Hematopoietic multipotent progenitor cell (in vitro differentiated cells): ENCODE results near the gene NCKIPSD. TPM values are rescaled to one million over a fixed set of nuclear protein-coding genes. Genes with fewer than 3 reads are reported as not detected.

ENCODE experiments used
- DNase-seq, 3 donors: peaks; one replicate each; pipeline ENCODE4 v3.0.0-alpha.2; 2011 to 2015; ENCODE audit warnings: low read depth in 2 of 3, low spot score in 2 of 3
- total RNA-seq: library from RNA; depleted of rRNA; stranded (reverse); fragments of >200 nt; gene quantifications from one replicate; pipeline ENCODE4 v1.2.3, GENCODE V29; 2012

NCKIPSD gene
- total RNA-seq, 1 donor = 22.1 TPM

DNA sequence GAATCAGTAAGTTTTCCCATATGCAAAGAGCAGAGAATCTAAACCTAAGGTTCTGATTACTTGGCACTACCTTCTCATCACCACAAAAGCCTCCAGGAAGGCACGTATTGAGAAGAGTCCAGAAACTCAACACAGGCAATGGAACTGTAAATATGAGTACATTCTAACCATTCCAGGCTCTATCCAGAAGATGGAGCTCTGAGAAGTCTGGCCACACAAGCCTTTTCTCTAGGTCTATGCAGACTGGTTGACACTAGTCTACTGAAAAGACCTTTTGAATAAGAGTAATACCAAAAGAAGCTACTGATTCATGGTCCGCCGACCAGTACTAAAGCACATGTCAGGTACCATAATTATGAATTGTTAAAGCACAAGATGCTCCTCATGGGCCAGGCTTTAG, 12.2 kb upstream of the NCKIPSD start:
- DNase-seq = no peak

GRCh38 chr3:48696601-48697000, 10.9 kb upstream of the NCKIPSD start:
- DNase-seq = no peak

DNA sequence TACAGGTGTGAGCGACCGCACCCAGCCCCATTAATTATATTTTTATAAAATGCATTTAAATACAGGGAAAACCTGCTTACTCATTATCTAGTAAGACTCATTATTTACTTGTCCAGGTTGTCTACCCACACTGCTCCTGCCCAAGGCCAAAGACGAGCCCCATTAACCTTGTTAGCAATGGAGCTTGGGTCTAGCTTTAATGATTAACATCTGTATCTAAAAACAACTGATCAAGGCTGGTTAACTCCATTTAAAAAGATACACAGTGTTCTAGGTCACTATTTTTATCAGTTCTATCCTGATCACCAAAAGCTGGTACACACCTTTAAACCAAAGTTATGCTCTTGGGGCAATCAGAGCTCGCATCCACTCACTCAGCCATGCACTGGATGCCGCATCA, 10.4 kb upstream of the NCKIPSD start:
- no peak for DNase-seq

- no peak for DNase-seq
Measured at GRCh38 chr3:48695393-48695753, 9.7 kb upstream of the NCKIPSD start.

DNA sequence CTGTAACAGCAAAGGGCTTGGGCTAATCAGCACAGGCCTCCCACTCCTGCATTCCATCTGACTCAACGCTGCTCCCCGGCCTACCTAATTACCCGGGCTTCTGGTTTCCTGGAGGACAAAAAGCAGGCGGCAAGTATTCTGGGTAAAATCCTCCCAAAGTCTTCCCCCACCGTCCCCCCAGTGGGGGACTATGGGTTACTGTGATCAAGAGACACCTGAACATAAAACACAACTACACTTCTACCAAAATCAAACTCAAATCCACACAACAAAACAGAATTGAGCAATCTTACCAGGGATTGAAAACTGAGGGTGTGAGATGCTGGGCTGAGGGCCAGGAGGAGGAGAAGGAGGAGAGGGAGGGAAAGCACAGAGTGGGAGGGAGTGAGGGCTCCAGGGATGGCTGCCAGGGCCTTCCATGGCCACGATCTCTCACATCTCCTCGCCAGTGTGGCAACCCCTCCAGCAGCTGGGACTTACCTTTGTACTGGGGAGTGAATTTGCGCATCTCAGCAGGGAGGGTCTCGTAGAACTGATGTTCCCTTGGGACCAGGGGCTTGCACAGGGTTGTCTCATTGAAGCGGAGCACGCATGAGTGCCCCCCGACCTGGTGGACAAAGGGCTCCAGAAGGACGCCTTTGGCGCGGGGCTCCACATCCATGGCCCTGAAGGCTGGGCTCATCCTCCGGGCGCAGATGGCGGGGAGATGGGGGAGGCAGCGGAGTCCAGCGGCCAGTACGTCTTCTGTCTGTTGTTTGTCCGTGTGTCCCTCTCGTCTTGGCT, 9.1 kb upstream of the NCKIPSD start:
- no peak for DNase-seq

DNA sequence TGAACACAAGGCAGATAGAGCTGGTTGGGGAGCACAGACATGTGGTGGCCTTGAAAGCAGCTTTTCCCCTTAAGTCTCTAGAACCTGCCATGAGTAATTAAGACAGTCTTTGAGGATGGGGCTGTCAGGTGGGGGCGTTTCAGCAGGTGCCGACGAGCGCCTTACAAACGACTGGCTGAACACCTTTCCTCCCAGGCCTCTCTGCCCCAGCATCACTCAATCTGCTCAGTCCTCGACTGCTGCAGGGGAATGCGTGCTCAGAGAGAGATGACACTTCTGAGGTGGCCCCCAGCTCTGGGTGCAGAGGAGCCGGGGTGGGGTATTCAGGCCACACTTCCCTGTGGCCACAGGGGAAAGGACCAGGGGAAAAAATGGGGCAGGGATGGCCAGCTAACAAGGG, 8.1 kb upstream of the NCKIPSD start:
- no peak for DNase-seq

DNA sequence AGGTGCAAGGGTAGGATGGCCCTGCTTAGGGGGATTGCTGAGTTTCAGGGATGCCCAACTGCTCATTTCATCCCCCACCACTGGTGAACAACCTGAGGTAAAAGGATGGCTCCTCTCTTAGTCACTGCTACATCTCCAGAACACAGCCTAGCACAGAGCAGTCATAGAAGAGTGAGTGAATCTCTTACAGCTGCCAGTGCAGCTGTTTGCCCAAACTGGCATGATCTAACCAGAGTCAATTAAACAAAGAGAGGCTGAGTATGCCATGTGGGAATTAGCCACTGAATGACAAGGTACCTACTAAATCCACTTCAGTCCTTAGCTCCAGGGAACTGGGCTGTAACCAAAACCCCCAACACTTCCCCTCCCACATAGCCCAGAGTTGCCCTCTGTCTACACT, 6.8 kb upstream of the NCKIPSD start:
- no peak for DNase-seq

- no peak for DNase-seq
Measured at GRCh38 chr3:48690846-48691458, 5.2 kb upstream of the NCKIPSD start.

DNA sequence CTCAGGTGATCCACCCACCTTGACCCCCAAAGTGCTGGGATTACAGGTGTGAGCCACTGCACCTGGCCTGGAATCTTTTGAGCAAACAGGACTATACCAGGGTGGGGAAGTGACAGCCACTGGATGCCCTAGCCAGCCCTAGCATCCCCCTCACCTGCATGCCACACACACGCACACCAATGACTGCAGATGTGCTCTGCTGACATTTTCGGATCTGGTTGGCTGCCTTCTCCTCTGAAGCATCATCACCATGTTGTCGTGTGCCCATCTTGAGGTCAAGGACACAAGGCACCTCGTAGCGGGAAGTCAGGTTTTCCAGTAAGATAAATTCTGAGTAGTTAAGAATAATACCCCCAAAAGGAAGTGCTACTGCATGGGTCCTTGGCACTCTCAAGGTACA, 3.7 kb upstream of the NCKIPSD start:
- no peak for DNase-seq

DNA sequence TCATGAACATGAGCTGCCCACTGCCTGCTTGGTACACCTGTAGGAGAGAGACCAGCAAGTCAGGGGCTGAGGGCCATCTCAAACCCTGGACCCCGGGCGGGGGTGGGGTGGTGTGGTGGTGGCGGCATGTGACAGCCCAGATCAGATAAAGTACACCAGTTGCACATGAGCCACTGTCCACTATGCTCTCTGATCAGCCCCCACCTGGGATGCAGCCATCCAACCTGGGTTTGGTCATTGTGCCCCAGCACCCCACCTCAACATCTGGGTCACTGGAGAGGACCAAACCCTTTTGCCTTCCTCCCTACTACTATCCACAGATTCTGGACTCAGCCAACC, 3.0 kb upstream of the NCKIPSD start:
- DNase-seq = no peak

DNA sequence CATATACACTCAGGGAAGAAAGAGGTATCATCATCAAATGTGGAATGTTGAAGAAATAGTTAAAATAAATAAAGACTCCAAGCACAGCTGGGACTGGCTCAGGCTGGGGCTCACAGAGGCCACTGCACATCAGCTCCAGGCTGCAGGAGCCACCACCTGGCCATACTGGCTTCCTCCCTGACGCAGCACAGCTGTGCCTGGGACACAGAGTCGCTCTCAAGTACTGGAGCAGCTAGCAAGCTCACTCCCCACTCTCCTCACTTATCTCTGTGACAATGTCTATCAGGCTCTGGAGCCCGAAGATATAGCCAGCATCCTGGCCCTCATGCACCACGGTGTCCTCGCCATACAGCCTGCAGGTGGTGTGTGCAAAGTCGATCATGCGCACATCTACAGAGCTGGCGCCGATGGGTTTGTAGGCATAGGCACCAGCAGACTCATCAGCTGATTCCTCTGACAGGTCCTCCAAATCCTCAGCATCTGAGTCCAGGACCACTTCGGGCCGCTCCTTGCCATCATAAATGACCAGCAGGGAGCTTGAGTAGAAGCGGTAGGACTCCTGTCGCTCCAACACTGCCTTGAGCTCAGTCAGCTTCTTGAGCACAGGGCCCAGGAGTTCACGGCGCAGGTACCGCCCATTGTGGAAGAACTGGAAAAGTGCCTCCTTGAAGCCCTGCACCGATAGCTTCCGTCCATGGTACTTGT, 2.5 kb upstream of the NCKIPSD start:
- DNase-seq = no peak

DNA sequence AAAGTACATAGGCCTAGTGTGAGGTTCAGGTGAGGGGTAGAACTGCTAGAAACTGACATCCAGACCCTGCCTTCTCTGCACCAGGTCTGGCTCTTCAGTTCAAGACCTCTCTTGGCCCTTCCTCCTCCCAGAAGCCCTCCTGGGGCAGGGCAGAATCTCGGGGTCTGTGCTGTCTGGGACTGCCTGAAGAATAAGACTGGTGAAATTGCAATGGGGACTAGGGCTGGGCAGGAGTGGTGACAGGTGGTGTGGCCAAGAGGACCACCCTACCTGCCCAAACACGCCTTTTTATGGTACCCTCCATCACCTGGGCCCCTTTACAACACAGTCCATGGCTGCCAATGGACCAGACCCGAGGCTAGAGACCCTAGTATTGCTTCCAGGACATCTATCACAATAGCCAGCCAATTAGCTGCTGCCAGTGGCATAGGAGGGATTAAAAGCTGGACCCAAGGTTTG, 1.5 kb upstream of the NCKIPSD start:
- DNase-seq = no peak

- DNase-seq = no peak
Measured at GRCh38 chr3:48686538-48687219, 964 bp upstream of the NCKIPSD start.

- DNase-seq = no peak
Measured at GRCh38 chr3:48685293-48685602, 467 bp downstream of the NCKIPSD start.

DNA sequence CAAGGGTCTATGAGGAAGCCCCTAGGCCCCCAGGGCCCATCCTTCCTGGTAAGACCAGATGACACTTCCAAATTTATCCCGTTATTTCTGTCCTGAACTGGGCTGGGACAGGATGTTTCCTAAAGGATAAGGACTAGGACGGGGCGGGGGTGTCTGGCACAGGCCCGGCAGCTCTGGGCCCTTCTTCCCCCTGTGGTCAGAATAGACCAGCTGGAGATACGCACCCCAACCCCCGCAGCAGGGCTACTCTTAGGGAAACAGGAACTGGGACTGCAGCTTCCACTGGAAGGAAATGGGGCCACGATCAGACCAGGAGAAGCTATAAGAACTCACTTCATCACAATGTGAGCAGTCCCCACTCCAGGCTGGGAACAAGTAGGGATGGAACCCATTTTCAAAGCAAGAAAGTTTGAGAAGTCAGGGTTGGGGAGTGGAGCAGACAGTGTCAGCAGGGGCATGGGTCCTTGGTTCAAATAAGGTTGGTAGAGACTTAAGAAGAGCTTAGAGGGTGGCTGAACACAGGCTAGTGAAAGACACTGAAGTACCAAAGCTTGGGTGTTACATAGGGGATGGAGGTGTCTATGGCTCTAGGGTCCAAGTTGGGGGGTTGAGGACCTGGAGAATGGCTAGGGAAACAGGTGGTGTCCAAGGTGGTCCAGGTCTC, 1.1 kb downstream of the NCKIPSD start:
- no peak for DNase-seq

- DNase-seq = no peak
Measured at GRCh38 chr3:48684054-48684349, 1.7 kb downstream of the NCKIPSD start.

DNA sequence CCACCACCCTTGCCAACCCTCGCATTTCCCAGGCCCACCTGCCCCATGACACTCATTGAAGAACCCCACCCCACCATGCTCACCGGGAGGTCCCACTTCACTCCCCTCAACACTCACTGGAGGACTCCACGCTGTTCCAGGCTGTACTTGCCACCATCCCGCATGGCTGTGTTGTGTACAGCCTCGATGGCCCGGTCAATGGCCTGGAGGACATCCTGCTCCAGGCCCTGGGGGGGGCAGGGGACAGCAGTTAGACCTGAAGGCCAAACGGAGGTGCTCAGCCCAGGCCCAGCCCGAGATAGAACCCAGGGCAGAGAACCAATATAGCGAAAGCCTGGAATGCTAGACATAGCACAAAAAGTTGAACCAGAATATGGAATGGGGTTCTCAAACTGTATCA, 2.9 kb downstream of the NCKIPSD start:
- DNase-seq = no peak

GRCh38 chr3:48681974-48682610, 3.6 kb downstream of the NCKIPSD start:
- no peak for DNase-seq

GRCh38 chr3:48681541-48681880, 4.2 kb downstream of the NCKIPSD start:
- no peak for DNase-seq

GRCh38 chr3:48680811-48681540, 4.7 kb downstream of the NCKIPSD start:
- DNase-seq = no peak
